GM12878 (cell line): ENCODE results near the gene COL21A1. TPM values are rescaled to one million over a fixed set of nuclear protein-coding genes. Genes with fewer than 3 reads are reported as not detected.

Experiments
- ATAC-seq: fragments of 200-7000 bp; cut with Tn5 transposase; 3 replicates; pipeline ENCODE4 v1.9.1; 2020; ENCODE audit warnings: mild to moderate bottlenecking, moderate library complexity
- BruUV-seq: library from RNA; stranded (reverse); fragments of 400-500 nt; replicated peaks from 2 replicates; lab custom pipeline; 2021; lab: Mats Ljungman, UMichigan
- CTCF ChIA-PET: fragments of 300-600 bp; sonication (Branson Sonifier 250); formaldehyde crosslinking; extraction: SDS; loops from one replicate; lab custom pipeline; 2021; ENCODE audit warnings: inconsistent platforms; lab: Yijun Ruan, JAX
- POLR2A ChIA-PET: fragments of 350-600 bp; formaldehyde crosslinking; extraction: SDS; loops from one replicate; lab custom pipeline; 2021; ENCODE audit warnings: inconsistent platforms; lab: Charles Lee
- RAD21 ChIA-PET: fragments of 300-600 bp; sonication (Branson Sonifier 250); formaldehyde crosslinking; loops from one replicate; lab custom pipeline; 2023; ENCODE audit warnings: antibody characterized with exemption; ENCODE audit not compliant: unreplicated experiment; lab: Charles Lee
- SMC1A ChIA-PET: fragments of 300-600 bp; sonication (Branson Sonifier 250); formaldehyde crosslinking; loops from one replicate; lab custom pipeline; 2023; ENCODE audit not compliant: unreplicated experiment, uncharacterized antibody; lab: Charles Lee
- DNase-seq: peaks from one replicate; pipeline ENCODE4 v3.0.0-alpha.2; 2011; ENCODE audit warnings: low read depth, low spot score
- FAIRE-seq: peaks from 3 replicates; lab custom pipeline; 2011; peaks lifted over from hg19 to GRCh38; lab: Jason Lieb, UNC
- H2AFZ ChIP-seq: 2 replicates; pipeline ENCODE4 v1.6.0; 2011; ENCODE audit warnings: low read depth, low read length, control low read depth; ENCODE audit not compliant: control insufficient read depth
- H3K27ac ChIP-seq: 2 replicates; pipeline ENCODE4 v1.5.1; 2011; ENCODE audit warnings: control low read depth; ENCODE audit not compliant: control insufficient read depth, insufficient read depth
- H3K27me3 ChIP-seq, 2 experiments: replicated peaks in 1 of 2; 2 replicates each; pipeline versions ENCODE4 v1.6.0 to v1.6.1; 2011; ENCODE audit warnings: low read length in 1 of 2; ENCODE audit not compliant: control insufficient read depth in 2 of 2, insufficient read depth in 2 of 2
- H3K36me3 ChIP-seq, 2 experiments: 2 replicates each; pipeline ENCODE4 v1.5.1; 2011; ENCODE audit warnings: low read length in 1 of 2; ENCODE audit not compliant: control insufficient read depth in 2 of 2, insufficient read depth in 2 of 2
- H3K4me1 ChIP-seq: 2 replicates; pipeline ENCODE4 v1.6.1; 2011; ENCODE audit warnings: mild to moderate bottlenecking, low read length, moderate library complexity, mixed read lengths; ENCODE audit not compliant: control insufficient read depth, insufficient read depth
- H3K4me2 ChIP-seq: 2 replicates; pipeline ENCODE4 v1.6.0; 2011; ENCODE audit warnings: control low read depth; ENCODE audit not compliant: control insufficient read depth, insufficient read depth
- H3K4me3 ChIP-seq: fragments of 200-600 bp; sonication (generic); 2 replicates; pipeline ENCODE4 v1.5.1; 2016
- H3K79me2 ChIP-seq: 2 replicates; pipeline ENCODE4 v1.6.0; 2011; ENCODE audit warnings: low read length; ENCODE audit not compliant: control insufficient read depth, insufficient read depth
- H3K9ac ChIP-seq: 2 replicates; pipeline ENCODE4 v1.8.0; 2011; ENCODE audit warnings: low read length, control low read depth, mixed read lengths; ENCODE audit not compliant: control insufficient read depth, insufficient read depth
- H3K9me3 ChIP-seq: replicated peaks from 3 replicates; pipeline ENCODE4 v1.5.1; 2011; ENCODE audit warnings: mild to moderate bottlenecking, low read length; ENCODE audit not compliant: control insufficient read depth, insufficient read depth
- H4K20me1 ChIP-seq: 2 replicates; pipeline ENCODE4 v1.6.0; 2011; ENCODE audit not compliant: control insufficient read depth, insufficient read depth
- ASH2L ChIP-seq: fragments of 300-600, 200-600 bp; sonication (generic); IDR thresholded peaks from 2 replicates; pipeline ENCODE4 v1.6.1; 2017; ENCODE audit warnings: low read depth, mild to moderate bottlenecking, borderline replicate concordance
- BMI1 ChIP-seq: fragments of 450-650 bp; IDR thresholded peaks from 2 replicates; pipeline ENCODE4 v1.6.1; 2016; ENCODE audit warnings: mild to moderate bottlenecking, moderate library complexity, borderline replicate concordance
- CBX3 ChIP-seq: fragments of 200-600 bp; sonication (generic); IDR thresholded peaks from 2 replicates; pipeline ENCODE4 v1.6.1; 2016; ENCODE audit warnings: low read depth, borderline replicate concordance
- CHD1 ChIP-seq: IDR thresholded peaks from 2 replicates; pipeline ENCODE4 v1.6.1; 2012; ENCODE audit warnings: low read depth, low read length, improper control_type of control experiment
- POLR2A ChIP-seq: IDR thresholded peaks from 2 replicates; pipeline ENCODE4 v1.6.1; 2011; ENCODE audit warnings: low read depth, mild to moderate bottlenecking, low read length
- RBBP5 ChIP-seq: fragments of 200-600 bp; sonication (generic); conservative IDR thresholded peaks from 2 replicates; pipeline ENCODE4 v1.6.1; 2016
- SMAD5 ChIP-seq: IDR thresholded peaks from 2 replicates; pipeline ENCODE4 v1.6.1; 2016; ENCODE audit warnings: antibody characterized with exemption, low read depth
- SUPT20H ChIP-seq: IDR thresholded peaks from 2 replicates; pipeline ENCODE4 v1.6.1; 2011; ENCODE audit warnings: low read depth, mild to moderate bottlenecking, low read length, moderate library complexity, borderline replicate concordance; ENCODE audit not compliant: control insufficient read depth
- YBX1 ChIP-seq: fragments of 450-650 bp; IDR thresholded peaks from 2 replicates; pipeline ENCODE4 v1.6.1; 2016; ENCODE audit warnings: antibody characterized with exemption
- in situ Hi-C: fragments of 300-500 bp; cut with MboI; formaldehyde crosslinking; loops from 9 replicates; pipeline ENCODE4 v1.14.3; 2018; ENCODE audit warnings: mixed read lengths
- intact Hi-C: fragments of 100-400 bp; cut with micrococcal nuclease; formaldehyde crosslinking; loops from one replicate; pipeline ENCODE4 v1.14.2; 2022; ENCODE audit not compliant: unreplicated experiment
- polyA plus RNA-seq, 11 experiments: library from polyadenylated mRNA; depleted of rRNA in 4 of 11; unstranded in 6 of 11; stranded (reverse) in 5 of 11; fragments of >200 nt; fragmentation: Nextera tagmentation in 4 of 11; fragmentation: Illumina TruSeq in 1 of 11; extraction: Ambion mirVana in 4 of 11; extraction: Trizol in 1 of 11; gene quantifications; 1 replicate in 1 of 11; 2 replicates in 10 of 11; pipeline versions ENCODE4 v1.2.1 to v1.2.3, GENCODE V29; 2011 to 2016; ENCODE audit warnings: inconsistent platforms in 2 of 11, missing spikeins in 2 of 11, low read depth in 1 of 11
- total RNA-seq, 4 experiments: library from RNA; depleted of rRNA in 3 of 4; stranded (reverse); fragments of >200 nt in 3 of 4; fragmentation: Illumina TruSeq in 1 of 4; extraction: Trizol in 1 of 4; gene quantifications; 2 replicates each; pipeline versions ENCODE4 v1.2.1 to v1.2.3, GENCODE V29; 2013 to 2021
- TF ChIP-seq, protein P1 (sequence below): IDR thresholded peaks from 2 replicates; pipeline ENCODE4 v1.6.1; 2012; ENCODE audit warnings: low read depth, low read length, improper control_type of control experiment
- TF ChIP-seq, protein P2 (sequence below): IDR thresholded peaks from 2 replicates; pipeline ENCODE4 v1.6.1; 2012; ENCODE audit warnings: low read length, inconsistent platforms
- TF ChIP-seq, protein P3 (sequence below): fragments of 150-350 bp; IDR thresholded peaks from 2 replicates; pipeline ENCODE4 v1.6.1; 2014; ENCODE audit warnings: mild to moderate bottlenecking, low read depth, low read length
- TF ChIP-seq, protein P4 (sequence below): IDR thresholded peaks from 2 replicates; pipeline ENCODE4 v1.6.1; 2012; ENCODE audit warnings: low read depth, low read length, improper control_type of control experiment

COL21A1 gene
- total and polyA plus RNA-seq, 10 of the 15 experiments (the other 5 are each of a cell fraction or from before 2014, with no cell fraction given), result 0.10 TPM; not detected in 9

DNA sequence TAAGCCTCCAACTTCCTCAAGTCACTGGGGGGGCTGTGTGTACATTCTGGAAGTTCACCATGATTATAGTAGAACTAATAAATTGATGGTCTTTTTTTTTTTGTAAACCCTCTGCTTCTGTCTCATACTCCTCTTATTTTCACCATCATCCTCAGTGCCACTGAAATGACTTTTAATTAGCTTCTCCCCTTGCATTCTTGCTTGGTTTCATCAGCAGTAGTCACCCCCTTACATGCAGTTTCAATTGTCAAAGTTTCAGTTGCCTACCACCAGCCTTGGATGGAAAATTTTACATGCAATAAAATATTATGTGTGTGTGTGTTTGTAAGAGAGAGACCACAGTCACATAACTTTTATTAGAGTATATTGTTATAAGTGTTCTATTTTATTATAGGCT lies 196.2 kb downstream of the COL21A1 start:
- Histone ChIP-seq H3K4me3 (no peak overlapping the region), H3K4me1 (no peaks in the 10 kb centered on the region), H3K27me3 (no peaks in the 10 kb centered on the region), H4K20me1 (no peaks in the 10 kb centered on the region), H3K9me3 (no peaks in the 10 kb centered on the region), H3K27ac (no peak overlapping the region), H3K9ac (no peak overlapping the region), H3K36me3 (no peaks in the 10 kb centered on the region), H2AFZ (no peak overlapping the region), H3K4me2 (no peak overlapping the region), H3K79me2 (no peaks in the 10 kb centered on the region)
- SMC1A ChIA-PET, result interaction anchor here (0.9 to 1.1 kb wide), 2 partner anchors 16 kb away, joined by 3 read pairs; no protein-coding TSS in a partner anchor
- POLR2A ChIA-PET, result no interaction called here
- BruUV-seq, result no TSS peak
- RAD21 ChIA-PET, result no interaction called here
- no peak for TF ChIP-seq RBBP5
- TF ChIP-seq, protein P1, sequence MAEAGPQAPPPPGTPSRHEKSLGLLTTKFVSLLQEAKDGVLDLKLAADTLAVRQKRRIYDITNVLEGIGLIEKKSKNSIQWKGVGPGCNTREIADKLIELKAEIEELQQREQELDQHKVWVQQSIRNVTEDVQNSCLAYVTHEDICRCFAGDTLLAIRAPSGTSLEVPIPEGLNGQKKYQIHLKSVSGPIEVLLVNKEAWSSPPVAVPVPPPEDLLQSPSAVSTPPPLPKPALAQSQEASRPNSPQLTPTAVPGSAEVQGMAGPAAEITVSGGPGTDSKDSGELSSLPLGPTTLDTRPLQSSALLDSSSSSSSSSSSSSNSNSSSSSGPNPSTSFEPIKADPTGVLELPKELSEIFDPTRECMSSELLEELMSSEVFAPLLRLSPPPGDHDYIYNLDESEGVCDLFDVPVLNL, result no peak
- no peak for TF ChIP-seq YBX1
- no peak for TF ChIP-seq CHD1
- TF ChIP-seq SUPT20H, result no peak
- TF ChIP-seq, protein P2, sequence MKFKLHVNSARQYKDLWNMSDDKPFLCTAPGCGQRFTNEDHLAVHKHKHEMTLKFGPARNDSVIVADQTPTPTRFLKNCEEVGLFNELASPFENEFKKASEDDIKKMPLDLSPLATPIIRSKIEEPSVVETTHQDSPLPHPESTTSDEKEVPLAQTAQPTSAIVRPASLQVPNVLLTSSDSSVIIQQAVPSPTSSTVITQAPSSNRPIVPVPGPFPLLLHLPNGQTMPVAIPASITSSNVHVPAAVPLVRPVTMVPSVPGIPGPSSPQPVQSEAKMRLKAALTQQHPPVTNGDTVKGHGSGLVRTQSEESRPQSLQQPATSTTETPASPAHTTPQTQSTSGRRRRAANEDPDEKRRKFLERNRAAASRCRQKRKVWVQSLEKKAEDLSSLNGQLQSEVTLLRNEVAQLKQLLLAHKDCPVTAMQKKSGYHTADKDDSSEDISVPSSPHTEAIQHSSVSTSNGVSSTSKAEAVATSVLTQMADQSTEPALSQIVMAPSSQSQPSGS, result no peak
- TF ChIP-seq, protein P3, sequence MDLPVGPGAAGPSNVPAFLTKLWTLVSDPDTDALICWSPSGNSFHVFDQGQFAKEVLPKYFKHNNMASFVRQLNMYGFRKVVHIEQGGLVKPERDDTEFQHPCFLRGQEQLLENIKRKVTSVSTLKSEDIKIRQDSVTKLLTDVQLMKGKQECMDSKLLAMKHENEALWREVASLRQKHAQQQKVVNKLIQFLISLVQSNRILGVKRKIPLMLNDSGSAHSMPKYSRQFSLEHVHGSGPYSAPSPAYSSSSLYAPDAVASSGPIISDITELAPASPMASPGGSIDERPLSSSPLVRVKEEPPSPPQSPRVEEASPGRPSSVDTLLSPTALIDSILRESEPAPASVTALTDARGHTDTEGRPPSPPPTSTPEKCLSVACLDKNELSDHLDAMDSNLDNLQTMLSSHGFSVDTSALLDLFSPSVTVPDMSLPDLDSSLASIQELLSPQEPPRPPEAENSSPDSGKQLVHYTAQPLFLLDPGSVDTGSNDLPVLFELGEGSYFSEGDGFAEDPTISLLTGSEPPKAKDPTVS, result no peak
- no peak for TF ChIP-seq BMI1
- TF ChIP-seq ASH2L, result no peak
- TF ChIP-seq CBX3, result no peak
- no peak for TF ChIP-seq SMAD5
- TF ChIP-seq, protein P4, sequence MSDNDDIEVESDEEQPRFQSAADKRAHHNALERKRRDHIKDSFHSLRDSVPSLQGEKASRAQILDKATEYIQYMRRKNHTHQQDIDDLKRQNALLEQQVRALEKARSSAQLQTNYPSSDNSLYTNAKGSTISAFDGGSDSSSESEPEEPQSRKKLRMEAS, result no peak
- no peak for TF ChIP-seq POLR2A
- in situ Hi-C loops (no loop called here), intact Hi-C loops (no loop called here)
- DNase-seq (no peak), FAIRE-seq (no peak), ATAC-seq (peak; percentile 36)
- CTCF ChIA-PET, result no interaction called here
